ENCODE measurements around the gene LRRC15.

Gene LRRC15

DNA sequence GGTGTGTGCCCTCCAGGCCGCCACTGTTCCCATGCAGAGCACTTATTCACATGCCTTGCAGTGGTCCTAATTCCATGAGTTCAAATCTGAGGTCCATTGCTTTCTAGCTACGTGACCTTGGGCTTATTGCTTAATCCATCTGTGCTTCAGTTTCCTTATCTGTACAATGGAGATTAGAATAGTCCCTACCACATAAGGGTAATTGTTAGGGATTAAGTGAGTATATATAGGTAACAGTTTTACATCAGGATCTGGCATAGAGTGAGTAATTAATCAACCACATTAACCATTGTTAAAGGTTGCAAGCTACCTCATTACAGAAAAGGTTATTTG lies 26.0 kb downstream of the LRRC15 start:
- TF ChIP-seq GATA1 (IDR thresholded peaks at IDR 0.05; ENCODE audit: low read depth, low read length) (no peak), POLR2A (IDR thresholded peaks at IDR 0.05; ENCODE audit: low read length) (no peak)
- DNase-seq, result no peak

GRCh38 chr3:194342861-194343560 lies 26.5 kb downstream of the LRRC15 start:
- TF ChIP-seq POLR2A (IDR thresholded peaks at IDR 0.05; ENCODE audit: low read length) (no peak), GATA1 (IDR thresholded peaks at IDR 0.05; ENCODE audit: low read depth, low read length) (no peak)
- DNase-seq, result no peak

GRCh38 chr3:194340757-194341400 lies 28.7 kb downstream of the LRRC15 start:
- no peak for DNase-seq

DNA sequence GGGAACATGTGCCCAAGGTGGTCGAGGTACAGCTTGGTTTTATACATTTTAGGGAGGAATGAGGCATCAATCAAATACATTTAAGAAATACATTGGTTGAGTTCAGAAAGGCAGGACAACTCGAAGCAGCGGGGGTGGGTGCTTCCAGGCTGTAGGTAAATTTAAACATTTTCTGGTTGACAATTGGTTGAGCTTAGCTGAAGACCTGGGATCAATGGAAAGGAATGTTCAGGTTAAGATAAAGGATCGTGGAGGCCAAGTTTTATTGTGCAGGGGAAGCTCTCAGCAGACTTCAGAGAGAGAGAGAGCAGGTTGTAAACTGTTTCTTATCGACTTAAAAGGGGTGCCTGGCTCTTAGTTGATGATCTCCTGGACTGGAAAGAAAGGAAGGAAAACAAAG lies 29.7 kb downstream of the LRRC15 start:
- TF ChIP-seq POLR2A (IDR thresholded peaks at IDR 0.05; ENCODE audit: low read length) (no peak), GATA1 (IDR thresholded peaks at IDR 0.05; ENCODE audit: low read depth, low read length) (no peak)
- no peak for DNase-seq

More at GRCh38 chr3:194340757-194341400, 28.7 kb downstream of the LRRC15 start:
- TF ChIP-seq POLR2A (IDR thresholded peaks at IDR 0.05; ENCODE audit: low read length) (no peak), GATA1 (IDR thresholded peaks at IDR 0.05; ENCODE audit: low read depth, low read length) (no peak)

DNA sequence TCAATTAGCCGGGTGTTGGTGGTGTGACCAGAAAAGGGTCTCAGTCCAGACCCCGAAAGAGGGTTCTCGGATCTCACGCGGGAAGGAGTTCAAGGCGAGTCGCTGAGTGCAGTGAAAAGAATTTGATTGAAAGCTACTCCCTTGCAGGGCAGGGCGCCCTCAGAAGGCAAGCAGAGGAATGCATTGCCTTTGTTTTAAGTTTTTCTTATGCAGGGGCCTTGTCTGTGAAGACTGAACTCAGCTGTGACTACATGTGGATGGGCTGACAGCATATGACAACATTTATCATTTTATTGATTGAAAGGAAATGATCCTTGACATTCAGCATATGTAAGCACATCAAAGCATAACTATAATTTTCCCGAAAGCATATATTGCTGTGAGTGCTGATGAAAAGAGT lies 30.2 kb downstream of the LRRC15 start:
- TF ChIP-seq POLR2A (IDR thresholded peaks at IDR 0.05; ENCODE audit: low read length), result no peak
- no peak for DNase-seq

- no peak for TF ChIP-seq POLR2A (IDR thresholded peaks at IDR 0.05; ENCODE audit: low read length)
- no peak for TF ChIP-seq GATA1 (IDR thresholded peaks at IDR 0.05; ENCODE audit: low read depth, low read length)
- DNase-seq, result no peak
Observed at GRCh38 chr3:194337965-194338753, 31.4 kb downstream of the LRRC15 start.

- DNase-seq, result no peak
- TF ChIP-seq POLR2A (IDR thresholded peaks at IDR 0.05; ENCODE audit: low read length), result no peak
- no peak for TF ChIP-seq GATA1 (IDR thresholded peaks at IDR 0.05; ENCODE audit: low read depth, low read length)
Observed at GRCh38 chr3:194336601-194337355, 32.8 kb downstream of the LRRC15 start.

- DNase-seq, result no peak
- TF ChIP-seq GATA1 (IDR thresholded peaks at IDR 0.05; ENCODE audit: low read depth, low read length), result no peak
- no peak for TF ChIP-seq POLR2A (IDR thresholded peaks at IDR 0.05; ENCODE audit: low read length)
Observed at GRCh38 chr3:194333981-194334320, 35.6 kb downstream of the LRRC15 start.

GRCh38 chr3:194333212-194333980 lies 36.1 kb downstream of the LRRC15 start:
- DNase-seq, result no peak
- TF ChIP-seq POLR2A (IDR thresholded peaks at IDR 0.05; ENCODE audit: low read length) (no peak), GATA1 (IDR thresholded peaks at IDR 0.05; ENCODE audit: low read depth, low read length) (no peak)

GRCh38 chr3:194332858-194333211 lies 36.7 kb downstream of the LRRC15 start:
- no peak for TF ChIP-seq POLR2A (IDR thresholded peaks at IDR 0.05; ENCODE audit: low read length)
- TF ChIP-seq GATA1 (IDR thresholded peaks at IDR 0.05; ENCODE audit: low read depth, low read length), result no peak
- no peak for DNase-seq

DNA sequence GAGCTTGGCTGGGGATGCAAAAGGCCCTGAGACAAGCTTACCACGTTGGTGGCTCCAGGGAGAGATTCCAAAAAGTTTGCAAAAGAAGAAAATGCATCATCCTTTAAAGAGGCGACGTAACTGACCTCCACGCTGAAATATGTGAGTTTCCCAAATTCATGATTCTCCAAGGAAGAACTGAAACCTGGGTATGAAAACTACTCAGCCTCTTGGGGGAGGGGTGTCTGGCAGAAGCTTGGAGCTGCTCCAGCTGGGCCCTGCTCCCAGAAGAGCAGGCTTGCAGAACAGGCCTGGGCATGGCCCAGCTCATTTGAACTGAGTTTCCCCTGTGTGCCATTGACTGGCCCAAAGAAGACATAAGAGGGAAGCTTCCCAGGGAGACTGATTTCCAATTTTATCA lies 39.0 kb downstream of the LRRC15 start:
- no peak for DNase-seq
- TF ChIP-seq POLR2A (IDR thresholded peaks at IDR 0.05; ENCODE audit: low read length) (no peak), GATA1 (IDR thresholded peaks at IDR 0.05; ENCODE audit: low read depth, low read length) (no peak)

DNA sequence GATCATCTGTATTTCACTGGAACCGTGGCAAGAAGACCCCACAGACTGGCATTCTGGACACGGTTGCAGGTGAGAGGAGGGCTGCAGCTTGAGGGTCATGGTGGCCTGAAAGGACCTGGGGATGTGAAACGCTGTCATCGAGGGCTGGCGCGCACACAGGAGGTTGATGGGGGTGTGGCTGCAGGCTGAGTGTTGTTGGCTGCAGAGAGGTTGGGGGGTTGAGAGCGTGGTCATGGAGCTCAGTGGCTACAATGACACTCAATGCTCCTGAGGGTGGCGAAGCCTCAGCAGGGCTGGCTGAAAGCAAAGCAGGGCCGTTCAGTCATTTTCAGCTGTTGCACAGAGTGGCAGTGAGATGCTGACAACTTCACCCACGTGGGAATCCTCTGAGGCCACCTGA lies 39.4 kb downstream of the LRRC15 start:
- DNase-seq, result no peak
- no peak for TF ChIP-seq GATA1 (IDR thresholded peaks at IDR 0.05; ENCODE audit: low read depth, low read length)
- no peak for TF ChIP-seq POLR2A (IDR thresholded peaks at IDR 0.05; ENCODE audit: low read length)

DNA sequence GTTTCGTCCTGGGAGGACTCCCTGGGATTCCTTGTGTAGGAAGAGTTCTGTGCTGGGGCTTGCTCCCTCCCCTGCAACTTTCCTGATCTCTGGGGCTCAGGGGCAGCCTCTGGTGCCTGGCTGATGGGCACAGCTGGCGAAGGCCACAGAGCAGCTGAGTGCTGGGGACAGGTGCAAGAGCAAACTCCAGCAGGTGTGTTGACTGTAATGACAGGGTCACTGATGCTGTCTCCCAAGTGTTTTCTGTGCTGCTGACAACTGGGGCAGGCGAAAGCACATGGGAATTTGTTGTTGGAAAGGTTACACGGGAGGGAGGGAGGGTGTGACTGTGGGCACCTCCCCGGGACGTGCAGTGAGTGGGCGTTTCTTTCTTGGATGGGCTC lies 40.0 kb downstream of the LRRC15 start:
- DNase-seq, result no peak
- no peak for TF ChIP-seq GATA1 (IDR thresholded peaks at IDR 0.05; ENCODE audit: low read depth, low read length)
- TF ChIP-seq POLR2A (IDR thresholded peaks at IDR 0.05; ENCODE audit: low read length), result no peak
